WTC11 (cell line): ENCODE results near the gene VTI1B. TPM values are rescaled to one million over a fixed set of nuclear protein-coding genes. Genes with fewer than 3 reads are reported as not detected.

ENCODE experiments used
- ATAC-seq: fragments of 200-7000 bp; cut with Tn5 transposase; 2 replicates; pipeline ENCODE4 v1.10.0; 2021; ENCODE audit warnings: mild to moderate bottlenecking, moderate library complexity
- CTCF ChIA-PET: fragments of 300-600 bp; sonication (Branson Sonifier 250); formaldehyde crosslinking; loops from one replicate; lab custom pipeline; 2021; ENCODE audit warnings: antibody characterized with exemption; lab: Charles Lee
- POLR2A ChIA-PET: fragments of 350-600 bp; sonication (Branson Sonifier 250); formaldehyde crosslinking; loops from one replicate; lab custom pipeline; 2021; ENCODE audit warnings: antibody characterized with exemption; lab: Charles Lee
- DNase-seq: peaks from one replicate; pipeline ENCODE4 v3.0.0; 2021; ENCODE audit warnings: low spot score
- H3K27ac Mint-ChIP-seq: 2 replicates; pipeline ENCODE4 v1.8.0; 2021; ENCODE audit warnings: mixed read lengths
- H3K27me3 Mint-ChIP-seq: 2 replicates; pipeline ENCODE4 v1.8.0; 2021; ENCODE audit warnings: low read depth, mild to moderate bottlenecking, moderate library complexity, mixed read lengths
- H3K36me3 Mint-ChIP-seq: 2 replicates; pipeline ENCODE4 v1.8.0; 2021; ENCODE audit warnings: mixed read lengths
- H3K4me1 Mint-ChIP-seq: 2 replicates; pipeline ENCODE4 v1.8.0; 2022; ENCODE audit warnings: mixed read lengths
- H3K4me3 Mint-ChIP-seq: 2 replicates; pipeline ENCODE4 v1.8.0; 2021; ENCODE audit warnings: mild to moderate bottlenecking, moderate library complexity, mixed read lengths
- H3K9me3 Mint-ChIP-seq: 2 replicates; pipeline ENCODE4 v1.8.0; 2021; ENCODE audit warnings: mixed read lengths
- ATF6 ChIP-seq: sonication (generic); formaldehyde crosslinking; IDR thresholded peaks from 2 replicates; pipeline ENCODE4 v1.8.1; 2023; ENCODE audit warnings: mild to moderate bottlenecking, missing genetic modification reagents
- CREM ChIP-seq: sonication (generic); formaldehyde crosslinking; IDR thresholded peaks from 2 replicates; pipeline ENCODE4 v1.8.1; 2022; ENCODE audit warnings: mild to moderate bottlenecking, missing genetic modification reagents, moderate library complexity
- ESRRA ChIP-seq: sonication (generic); formaldehyde crosslinking; IDR thresholded peaks from 2 replicates; pipeline ENCODE4 v1.8.1; 2022; ENCODE audit warnings: mild to moderate bottlenecking, missing genetic modification reagents, borderline replicate concordance
- FOXK1 ChIP-seq: sonication (generic); formaldehyde crosslinking; IDR thresholded peaks from 2 replicates; pipeline ENCODE4 v1.8.0; 2022; ENCODE audit warnings: mild to moderate bottlenecking, moderate library complexity, missing genetic modification reagents
- GABPB1 ChIP-seq: sonication (generic); formaldehyde crosslinking; IDR thresholded peaks from 2 replicates; pipeline ENCODE4 v1.8.1; 2023; ENCODE audit warnings: mild to moderate bottlenecking, missing genetic modification reagents
- IRF2 ChIP-seq: sonication (generic); formaldehyde crosslinking; IDR thresholded peaks from 2 replicates; pipeline ENCODE4 v1.8.0; 2022; ENCODE audit warnings: low read depth, missing genetic modification reagents, borderline replicate concordance
- KAT7 ChIP-seq: sonication (generic); formaldehyde crosslinking; IDR thresholded peaks from 2 replicates; pipeline ENCODE4 v1.8.1; 2023; ENCODE audit warnings: missing genetic modification reagents, mild to moderate bottlenecking, borderline replicate concordance
- MXD4 ChIP-seq: fragments of 250-450 bp; sonication (Bioruptor Pico); IDR thresholded peaks from 2 replicates; pipeline ENCODE4 v1.8.0; 2021; ENCODE audit warnings: mild to moderate bottlenecking, moderate library complexity, borderline replicate concordance
- NFYB ChIP-seq: sonication (generic); formaldehyde crosslinking; conservative IDR thresholded peaks from 2 replicates; pipeline ENCODE4 v1.8.0; 2022; ENCODE audit warnings: low read depth, missing genetic modification reagents
- NR1H2 ChIP-seq: sonication (generic); formaldehyde crosslinking; IDR thresholded peaks from 2 replicates; pipeline ENCODE4 v1.9.0; 2021; ENCODE audit warnings: mild to moderate bottlenecking, moderate library complexity, missing genetic modification reagents
- NR2C2 ChIP-seq: sonication (generic); formaldehyde crosslinking; IDR thresholded peaks from 2 replicates; pipeline ENCODE4 v1.8.0; 2022; ENCODE audit warnings: mild to moderate bottlenecking, missing genetic modification reagents
- PRDM15 ChIP-seq: sonication (generic); formaldehyde crosslinking; IDR thresholded peaks from 2 replicates; pipeline ENCODE4 v1.8.0; 2022; ENCODE audit warnings: missing genetic modification reagents
- PRRX2 ChIP-seq: fragments of 250-450 bp; sonication (Bioruptor Pico); IDR thresholded peaks from 2 replicates; pipeline ENCODE4 v1.8.0; 2021; ENCODE audit warnings: mild to moderate bottlenecking
- SMAD3 ChIP-seq: sonication (generic); formaldehyde crosslinking; IDR thresholded peaks from 2 replicates; pipeline ENCODE4 v1.8.0; 2022; ENCODE audit warnings: missing genetic modification reagents, mild to moderate bottlenecking, borderline replicate concordance
- SMAD4 ChIP-seq: sonication (generic); formaldehyde crosslinking; IDR thresholded peaks from 2 replicates; pipeline ENCODE4 v1.8.0; 2022; ENCODE audit warnings: mild to moderate bottlenecking, missing genetic modification reagents
- STAT6 ChIP-seq: sonication (generic); formaldehyde crosslinking; conservative IDR thresholded peaks from 2 replicates; pipeline ENCODE4 v1.8.1; 2023; ENCODE audit warnings: mild to moderate bottlenecking, low read depth, missing genetic modification reagents, moderate library complexity
- TCF7 ChIP-seq: sonication (generic); formaldehyde crosslinking; IDR thresholded peaks from 2 replicates; pipeline ENCODE4 v1.8.0; 2022; ENCODE audit warnings: mild to moderate bottlenecking, low read depth, missing genetic modification reagents, moderate library complexity
- TEAD4 ChIP-seq: sonication (generic); formaldehyde crosslinking; IDR thresholded peaks from 2 replicates; pipeline ENCODE4 v1.8.0; 2022; ENCODE audit warnings: mild to moderate bottlenecking, missing genetic modification reagents
- TP53 ChIP-seq: sonication (generic); formaldehyde crosslinking; IDR thresholded peaks from 2 replicates; pipeline ENCODE4 v1.8.1; 2023; ENCODE audit warnings: mild to moderate bottlenecking, missing genetic modification reagents
- ZNF263 ChIP-seq: sonication (generic); formaldehyde crosslinking; IDR thresholded peaks from 2 replicates; pipeline ENCODE4 v1.8.1; 2022; ENCODE audit warnings: low read depth, mild to moderate bottlenecking, moderate library complexity, missing genetic modification reagents
- total RNA-seq: library from RNA; stranded (reverse); gene quantifications from 3 replicates; pipeline ENCODE4 v1.2.3, GENCODE V29; 2021

Gene VTI1B
- total RNA-seq, 1 experiment from 2014 or later = 108 TPM

- H3K36me3 Mint-ChIP-seq = peaks cover 30% of the 10 kb centered on the region
- H3K9me3 Mint-ChIP-seq = no peaks in the 10 kb centered on the region
- POLR2A ChIA-PET = no interaction called here
- ATAC-seq (no peak), DNase-seq (no peak)
- no peak for TF ChIP-seq KAT7 (CRISPR knock-in tag)
- no peak overlapping the region for H3K27ac Mint-ChIP-seq
- no peaks in the 10 kb centered on the region for H3K4me1 Mint-ChIP-seq
- no peaks in the 10 kb centered on the region for H3K27me3 Mint-ChIP-seq
- CTCF ChIA-PET = interaction anchor here (0.9 kb wide), 1 partner anchor 59 kb away, joined by 3 read pairs; no protein-coding TSS in a partner anchor
- H3K4me3 Mint-ChIP-seq = no peak overlapping the region
Observed at GRCh38 chr14:67645414-67645813, 29.0 kb downstream of the VTI1B start.

GRCh38 chr14:67644428-67644827 is 30.0 kb downstream of the VTI1B start:
- TF ChIP-seq FOXK1 (CRISPR knock-in tag) (no peak), SMAD4 (CRISPR knock-in tag) (no peak), GABPB1 (CRISPR knock-in tag) (no peak), TEAD4 (CRISPR knock-in tag) (no peak), IRF2 (CRISPR knock-in tag) (no peak), CREM (CRISPR knock-in tag) (no peak), MXD4 (CRISPR knock-in tag) (no peak), ATF6 (no peak), NFYB (CRISPR knock-in tag) (no peak), NR2C2 (no peak), SMAD3 (CRISPR knock-in tag) (no peak), TCF7 (CRISPR knock-in tag) (no peak), PRRX2 (no peak), ESRRA (CRISPR knock-in tag) (no peak), PRDM15 (CRISPR knock-in tag) (no peak), ZNF263 (CRISPR knock-in tag) (no peak), NR1H2 (CRISPR knock-in tag) (no peak), TP53 (no peak), STAT6 (CRISPR knock-in tag) (no peak)
- DNase-seq (no peak), ATAC-seq (no peak)
- H3K4me3 Mint-ChIP-seq = no peak overlapping the region
- no peak overlapping the region for H3K27ac Mint-ChIP-seq
- H3K27me3 Mint-ChIP-seq = no peaks in the 10 kb centered on the region
- CTCF ChIA-PET = interaction anchor here (0.9 to 2.2 kb wide), 4 partner anchors 25 to 224 kb away, joined by 3 to 7 read pairs (median 4); partner anchors contain the start of genes ARG2 and PIGH
- peaks cover 21% of the 10 kb centered on the region for H3K36me3 Mint-ChIP-seq
- H3K9me3 Mint-ChIP-seq = no peaks in the 10 kb centered on the region
- no peaks in the 10 kb centered on the region for H3K4me1 Mint-ChIP-seq
- POLR2A ChIA-PET = interaction anchor here (0.6 to 0.7 kb wide), 2 partner anchors 14 to 210 kb away, joined by 3 to 5 read pairs; no protein-coding TSS in a partner anchor
